Activated naive CD8-positive, alpha-beta T cell treated with anti-CD3 and anti-CD28 coated beads for 36 hours (primary cell): ENCODE results near the gene CXorf51A. TPM values are rescaled to one million over a fixed set of nuclear protein-coding genes. Genes with fewer than 3 reads are reported as not detected.
"Not testable (repeated sequence)": the region's sequence is repeated elsewhere in the genome, so short reads cannot be mapped to it uniquely, and the experiment has no call there.

Experiments used
- DNase-seq: peaks from one replicate; pipeline ENCODE4 v3.0.0; 2021
- H3K27ac Mint-ChIP-seq: one replicate; pipeline ENCODE4 v1.8.0; 2022; ENCODE audit warnings: mild to moderate bottlenecking, moderate library complexity, mixed read lengths
- H3K27me3 Mint-ChIP-seq: one replicate; pipeline ENCODE4 v1.8.0; 2022; ENCODE audit warnings: mild to moderate bottlenecking, mixed read lengths
- H3K36me3 Mint-ChIP-seq: one replicate; pipeline ENCODE4 v1.8.0; 2021; ENCODE audit warnings: mild to moderate bottlenecking, mixed read lengths
- H3K4me1 Mint-ChIP-seq: one replicate; pipeline ENCODE4 v1.8.0; 2021; ENCODE audit warnings: mixed read lengths
- H3K4me3 Mint-ChIP-seq: one replicate; pipeline ENCODE4 v1.8.0; 2022; ENCODE audit warnings: mild to moderate bottlenecking, moderate library complexity, mixed read lengths
- H3K9me3 Mint-ChIP-seq: one replicate; pipeline ENCODE4 v1.8.0; 2022; ENCODE audit warnings: mixed read lengths
- total RNA-seq, 2 experiments: library from RNA; stranded (reverse); gene quantifications; one replicate each; pipeline ENCODE4 v1.2.3, GENCODE V29; 2021

Gene CXorf51A
- total RNA-seq: not detected

- not testable (repeated sequence) for DNase-seq, H3K27me3 Mint-ChIP-seq, H3K36me3 Mint-ChIP-seq, H3K9me3 Mint-ChIP-seq, H3K4me1 Mint-ChIP-seq, H3K27ac Mint-ChIP-seq, H3K4me3 Mint-ChIP-seq
Measured at GRCh38 chrX:146814644-146815043, at the start of gene CXorf51A. TSS of gene CXorf51A (minus strand) at chrX:146814744. CDS start at chrX:146814723, 21 bp downstream.

GRCh38 chrX:146863566-146863965 lies 49.0 kb upstream of the CXorf51A start:
- no peaks in the 10 kb centered on the region for H3K4me1 Mint-ChIP-seq
- no peak overlapping the region for H3K4me3 Mint-ChIP-seq
- no peak overlapping the region for H3K27ac Mint-ChIP-seq
- no peaks in the 10 kb centered on the region for H3K36me3 Mint-ChIP-seq
- peaks cover 2% of the 10 kb centered on the region for H3K9me3 Mint-ChIP-seq
- no peaks in the 10 kb centered on the region for H3K27me3 Mint-ChIP-seq
- DNase-seq: no peak

GRCh38 chrX:146854281-146854680 lies 39.7 kb upstream of the CXorf51A start:
- Mint-ChIP-seq H3K4me1 (no peaks in the 10 kb centered on the region), H3K4me3 (no peak overlapping the region), H3K9me3 (peaks cover 2% of the 10 kb centered on the region), H3K27me3 (no peaks in the 10 kb centered on the region), H3K36me3 (no peaks in the 10 kb centered on the region), H3K27ac (no peak overlapping the region)
- no peak for DNase-seq

GRCh38 chrX:146831994-146832393 lies 17.4 kb upstream of the CXorf51A start:
- Mint-ChIP-seq H3K4me3 (no peak overlapping the region), H3K27ac (no peak overlapping the region), H3K9me3 (no peaks in the 10 kb centered on the region), H3K36me3 (no peaks in the 10 kb centered on the region), H3K4me1 (no peaks in the 10 kb centered on the region), H3K27me3 (no peaks in the 10 kb centered on the region)
- no peak for DNase-seq

- DNase-seq, H3K36me3 Mint-ChIP-seq, H3K27ac Mint-ChIP-seq, H3K4me3 Mint-ChIP-seq, H3K27me3 Mint-ChIP-seq, H3K4me1 Mint-ChIP-seq, H3K9me3 Mint-ChIP-seq: not testable (repeated sequence)
Measured at GRCh38 chrX:146809471-146809870, 5.1 kb downstream of the CXorf51A start, which contains the start of gene CXorf51B. TSS of gene CXorf51B (plus strand) at chrX:146809771. CDS start at chrX:146809792, 21 bp downstream.

Other genes with a start within 250 kb of the CXorf51A start
- gene CXorf51B, start 5.0 kb downstream of the CXorf51A start, total RNA-seq: not detected